Uterus (tissue), 2 donors: ENCODE results near the gene PWWP2B.

Experiments
- CTCF ChIP-seq, 4 experiments: fragments of 200-600 bp in 2 of 4; fragments of 450-650 bp in 2 of 4; sonication (generic) in 2 of 4; IDR thresholded peaks; one replicate each; pipeline ENCODE4 v1.5.1; 2016 to 2019; ENCODE audit warnings: antibody characterized with exemption in 4 of 4, mild to moderate bottlenecking in 2 of 4, moderate library complexity in 1 of 4
- POLR2A ChIP-seq, 2 donors: fragments of 450-650 bp; IDR thresholded peaks; one replicate each; pipeline ENCODE4 v1.6.1; 2016; ENCODE audit warnings: antibody characterized with exemption in 2 of 2, mild to moderate bottlenecking in 1 of 2, moderate library complexity in 1 of 2

- TF ChIP-seq CTCF (IDR thresholded peaks at IDR 0.05) (no peak), POLR2A (IDR thresholded peaks at IDR 0.05) (no peak)
Measured at GRCh38 chr10:132391676-132392020, 5.4 kb upstream of the PWWP2B start.
